ENCODE data around the gene ABCA12. TPM values are rescaled to one million over a fixed set of nuclear protein-coding genes. Genes with fewer than 3 reads are reported as not detected.

Gene ABCA12
- total RNA-seq, 1 donor from 2014 or later = 17.2 TPM

DNA sequence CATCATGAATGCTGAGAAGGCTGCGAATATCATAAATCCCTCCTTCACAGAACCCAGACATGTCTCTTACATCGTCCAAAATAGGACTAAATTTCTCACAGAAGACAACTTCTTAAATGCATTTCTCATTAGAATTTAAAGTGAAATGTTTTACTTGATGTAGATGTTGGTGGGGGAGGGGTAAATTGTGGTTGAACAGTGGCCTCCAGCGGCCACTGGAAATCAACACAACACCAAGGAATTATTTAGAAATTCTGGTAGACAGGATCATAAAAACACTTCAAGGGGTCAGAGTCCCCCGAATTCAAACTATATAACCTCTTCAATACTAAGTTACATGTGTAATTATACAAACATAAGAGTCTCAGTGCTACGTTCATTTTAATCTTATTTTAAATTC lies 135.9 kb downstream of the ABCA12 start:
- no peak for TF ChIP-seq POLR2A (IDR thresholded peaks at IDR 0.05)
- TF ChIP-seq POLR2AphosphoS5 (IDR thresholded peaks at IDR 0.05; ENCODE audit: insufficient read depth in 1 of 2, low read depth in 1 of 2) = no peak
- no peak for TF ChIP-seq CTCF (IDR thresholded peaks at IDR 0.05)
- Histone ChIP-seq H3K9me3 (no peaks in the 10 kb centered on the region), H3K27me3 (no peaks in the 10 kb centered on the region), H3K4me3 (no peak overlapping the region), H3K27ac (no peak overlapping the region), H3K4me1 (no peaks in the 10 kb centered on the region), H3K36me3 (no peaks in the 10 kb centered on the region)
- intact Hi-C loops (cut with DNase I) = no loop called here
- no peak for DNase-seq (ENCODE audit: extremely low spot score in 2 of 2)

DNA sequence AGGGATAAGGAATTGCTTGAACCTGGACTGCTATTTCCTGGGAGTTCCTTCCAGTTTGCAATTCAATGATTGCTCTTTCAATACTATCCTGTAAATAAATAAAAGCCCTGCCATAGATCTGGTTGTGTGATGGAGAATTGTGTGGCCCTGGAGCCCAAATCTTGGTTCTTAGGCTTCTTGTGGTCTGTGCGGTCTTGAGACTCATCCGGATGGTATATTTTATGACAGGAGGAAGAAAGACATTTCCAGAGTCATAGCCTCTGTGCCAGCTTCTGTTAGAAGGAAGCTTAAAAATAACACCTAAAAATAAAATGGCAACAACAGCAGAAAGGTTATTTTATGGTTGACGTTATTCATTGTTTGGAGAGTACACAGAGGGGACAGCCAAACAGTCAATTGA lies 137.7 kb downstream of the ABCA12 start:
- Histone ChIP-seq H3K4me1 (no peaks in the 10 kb centered on the region), H3K27me3 (no peaks in the 10 kb centered on the region), H3K4me3 (no peak overlapping the region), H3K27ac (no peak overlapping the region), H3K9me3 (no peaks in the 10 kb centered on the region), H3K36me3 (no peaks in the 10 kb centered on the region)
- TF ChIP-seq CTCF (IDR thresholded peaks at IDR 0.05) (no peak), POLR2AphosphoS5 (IDR thresholded peaks at IDR 0.05; ENCODE audit: insufficient read depth in 1 of 2, low read depth in 1 of 2) (no peak), POLR2A (IDR thresholded peaks at IDR 0.05) (no peak)
- DNase-seq (ENCODE audit: extremely low spot score in 2 of 2) = no peak
- intact Hi-C loops (cut with DNase I) = no loop called here

DNA sequence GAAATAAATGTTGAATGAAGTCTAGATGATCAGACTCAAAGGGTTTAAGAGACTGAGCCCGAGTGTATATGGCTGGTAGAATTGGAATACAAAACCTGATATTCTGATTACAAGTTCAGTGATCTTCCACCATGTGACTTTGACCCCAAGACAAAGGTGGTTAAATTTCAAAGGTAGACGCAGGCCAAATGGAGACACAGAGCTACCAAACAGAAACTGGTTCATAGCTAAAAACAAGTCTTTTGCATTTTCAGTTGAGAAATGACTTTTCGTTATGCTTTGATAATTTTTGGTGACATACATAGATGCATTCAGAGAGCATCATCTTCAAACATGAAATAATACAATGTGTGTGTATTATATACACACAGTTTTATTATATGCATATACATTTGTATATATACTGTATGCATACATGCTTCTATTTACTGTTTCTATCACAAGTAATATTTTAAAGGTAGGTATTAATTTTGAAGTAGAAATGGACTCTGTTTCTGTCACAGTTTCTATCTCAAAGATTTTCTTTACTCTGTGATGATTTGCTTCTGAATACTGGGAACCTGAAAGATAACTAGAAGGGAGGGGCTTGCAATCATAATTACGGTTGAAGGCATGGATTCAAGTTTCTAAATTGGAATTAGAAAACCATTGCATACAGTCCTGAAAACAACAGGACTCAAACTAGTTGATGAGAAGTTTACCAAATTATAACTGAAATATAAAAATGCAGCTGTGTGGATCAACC lies 142.3 kb downstream of the ABCA12 start:
- DNase-seq (ENCODE audit: extremely low spot score in 2 of 2) = no peak
- H3K27ac ChIP-seq = no peak overlapping the region
- H3K36me3 ChIP-seq = no peaks in the 10 kb centered on the region
- H3K9me3 ChIP-seq = no peaks in the 10 kb centered on the region
- no peaks in the 10 kb centered on the region for H3K4me1 ChIP-seq
- TF ChIP-seq CTCF (IDR thresholded peaks at IDR 0.05) (no peak), POLR2AphosphoS5 (IDR thresholded peaks at IDR 0.05; ENCODE audit: insufficient read depth in 1 of 2, low read depth in 1 of 2) (no peak), POLR2A (IDR thresholded peaks at IDR 0.05) (no peak)
- intact Hi-C loops (cut with DNase I) = no loop called here
- H3K4me3 ChIP-seq = no peak overlapping the region
- no peaks in the 10 kb centered on the region for H3K27me3 ChIP-seq

DNA sequence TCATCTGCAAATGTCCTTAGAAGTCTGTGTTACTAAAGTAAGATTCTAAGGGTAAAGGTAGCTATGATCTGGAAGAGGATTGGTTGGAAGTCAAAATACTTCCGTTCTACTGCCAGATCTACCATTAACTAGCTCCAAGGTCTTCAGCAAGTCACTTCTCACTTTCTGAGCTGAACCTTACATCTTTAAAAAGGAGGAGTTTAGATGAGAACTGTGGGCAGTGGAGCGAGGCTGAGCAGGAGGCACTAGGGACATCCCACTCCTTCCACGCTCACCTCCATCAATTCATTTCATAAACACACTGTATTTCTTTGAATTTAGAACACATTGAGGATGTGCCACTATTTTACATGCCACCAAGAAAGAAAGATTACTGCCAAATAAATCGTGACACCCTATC lies 143.0 kb downstream of the ABCA12 start:
- no peaks in the 10 kb centered on the region for H3K9me3 ChIP-seq
- no peaks in the 10 kb centered on the region for H3K27me3 ChIP-seq
- no peaks in the 10 kb centered on the region for H3K36me3 ChIP-seq
- no peaks in the 10 kb centered on the region for H3K4me1 ChIP-seq
- no peak for DNase-seq (ENCODE audit: extremely low spot score in 2 of 2)
- no peak overlapping the region for H3K4me3 ChIP-seq
- H3K27ac ChIP-seq = no peak overlapping the region
- no peak for TF ChIP-seq POLR2AphosphoS5 (IDR thresholded peaks at IDR 0.05; ENCODE audit: insufficient read depth in 1 of 2, low read depth in 1 of 2)
- TF ChIP-seq POLR2A (IDR thresholded peaks at IDR 0.05) = no peak
- no peak for TF ChIP-seq CTCF (IDR thresholded peaks at IDR 0.05)
- intact Hi-C loops (cut with DNase I) = no loop called here

DNA sequence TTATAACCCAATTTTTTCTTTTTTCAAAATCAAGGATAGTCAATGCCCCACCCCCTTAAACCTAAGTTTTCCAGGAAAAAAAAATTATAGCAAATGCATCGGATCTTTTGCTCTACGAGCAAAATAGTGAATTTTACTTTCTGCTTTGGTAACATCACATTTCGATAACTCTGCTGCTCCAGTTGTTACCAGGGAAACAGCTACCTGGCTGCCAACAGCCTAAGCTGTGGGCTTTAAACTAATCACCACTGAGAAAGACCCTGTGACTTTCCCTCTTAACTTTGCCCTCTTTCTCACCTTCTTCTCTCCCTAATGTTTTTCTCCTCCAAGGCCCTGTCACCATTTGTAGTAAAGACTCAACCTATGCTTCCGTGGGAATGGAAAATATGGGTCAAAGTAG lies 145.5 kb downstream of the ABCA12 start:
- no peaks in the 10 kb centered on the region for H3K36me3 ChIP-seq
- no peak for DNase-seq (ENCODE audit: extremely low spot score in 2 of 2)
- H3K4me1 ChIP-seq = no peaks in the 10 kb centered on the region
- H3K27me3 ChIP-seq = no peaks in the 10 kb centered on the region
- H3K4me3 ChIP-seq = no peak overlapping the region
- no peak for TF ChIP-seq CTCF (IDR thresholded peaks at IDR 0.05)
- TF ChIP-seq POLR2AphosphoS5 (IDR thresholded peaks at IDR 0.05; ENCODE audit: insufficient read depth in 1 of 2, low read depth in 1 of 2) = no peak
- no peak for TF ChIP-seq POLR2A (IDR thresholded peaks at IDR 0.05)
- H3K27ac ChIP-seq = no peak overlapping the region
- H3K9me3 ChIP-seq = no peaks in the 10 kb centered on the region
- intact Hi-C loops (cut with DNase I) = no loop called here

Data from vagina (tissue), 2 donors.